Gastroesophageal sphincter (tissue), 3 donors: ENCODE measurements around the gene SP2.

Experiments used
- POLR2A ChIP-seq, 2 donors: fragments of 450-650 bp; IDR thresholded peaks; one replicate each; pipeline ENCODE4 v1.6.1; 2017; ENCODE audit warnings: antibody characterized with exemption in 2 of 2, mild to moderate bottlenecking in 2 of 2, moderate library complexity in 1 of 2
- POLR2AphosphoS5 ChIP-seq: sonication (generic); formaldehyde crosslinking; IDR thresholded peaks from one replicate; pipeline ENCODE4 v1.6.1; 2017; ENCODE audit warnings: antibody characterized with exemption
- TF ChIP-seq, protein P1 (sequence below), 4 experiments: fragments of 200-600 bp in 2 of 4; fragments of 450-650 bp in 2 of 4; sonication (generic) in 1 of 4; IDR thresholded peaks; one replicate each; pipeline ENCODE4 v1.5.1; 2017 to 2019; ENCODE audit warnings: antibody characterized with exemption in 4 of 4, mild to moderate bottlenecking in 2 of 4, moderate library complexity in 2 of 4

DNA sequence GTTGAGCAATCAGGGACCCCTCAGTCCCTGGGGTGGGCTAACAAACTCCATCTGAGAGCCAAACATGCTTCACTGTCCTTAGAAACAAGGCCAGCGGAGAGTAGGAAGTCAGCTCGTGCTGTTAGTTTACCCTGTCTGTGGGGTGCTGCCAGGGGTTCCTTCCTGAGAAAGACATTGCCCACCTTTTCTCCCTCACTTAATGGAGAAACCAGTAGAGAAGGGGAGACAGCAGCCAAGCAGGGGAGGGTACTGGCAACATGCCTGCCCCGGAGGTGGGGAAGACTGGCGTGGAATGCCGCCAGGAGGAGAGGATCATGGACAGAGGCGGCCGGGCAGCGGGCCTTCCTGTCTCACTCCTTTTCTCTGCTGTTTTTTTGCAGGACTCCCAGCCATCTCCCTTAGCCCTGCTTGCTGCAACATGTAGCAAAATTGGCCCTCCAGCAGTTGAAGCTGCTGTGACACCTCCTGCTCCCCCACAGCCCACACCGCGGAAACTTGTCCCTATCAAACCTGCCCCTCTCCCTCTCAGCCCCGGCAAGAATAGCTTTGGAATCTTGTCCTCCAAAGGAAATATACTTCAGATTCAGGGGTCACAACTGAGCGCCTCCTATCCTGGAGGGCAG is 19.9 kb downstream of the SP2 start:
- TF ChIP-seq, protein P1, sequence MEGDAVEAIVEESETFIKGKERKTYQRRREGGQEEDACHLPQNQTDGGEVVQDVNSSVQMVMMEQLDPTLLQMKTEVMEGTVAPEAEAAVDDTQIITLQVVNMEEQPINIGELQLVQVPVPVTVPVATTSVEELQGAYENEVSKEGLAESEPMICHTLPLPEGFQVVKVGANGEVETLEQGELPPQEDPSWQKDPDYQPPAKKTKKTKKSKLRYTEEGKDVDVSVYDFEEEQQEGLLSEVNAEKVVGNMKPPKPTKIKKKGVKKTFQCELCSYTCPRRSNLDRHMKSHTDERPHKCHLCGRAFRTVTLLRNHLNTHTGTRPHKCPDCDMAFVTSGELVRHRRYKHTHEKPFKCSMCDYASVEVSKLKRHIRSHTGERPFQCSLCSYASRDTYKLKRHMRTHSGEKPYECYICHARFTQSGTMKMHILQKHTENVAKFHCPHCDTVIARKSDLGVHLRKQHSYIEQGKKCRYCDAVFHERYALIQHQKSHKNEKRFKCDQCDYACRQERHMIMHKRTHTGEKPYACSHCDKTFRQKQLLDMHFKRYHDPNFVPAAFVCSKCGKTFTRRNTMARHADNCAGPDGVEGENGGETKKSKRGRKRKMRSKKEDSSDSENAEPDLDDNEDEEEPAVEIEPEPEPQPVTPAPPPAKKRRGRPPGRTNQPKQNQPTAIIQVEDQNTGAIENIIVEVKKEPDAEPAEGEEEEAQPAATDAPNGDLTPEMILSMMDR (IDR thresholded peaks at IDR 0.05): no peak
- TF ChIP-seq POLR2A (IDR thresholded peaks at IDR 0.05) (no peak), POLR2AphosphoS5 (no peak)
